Left ventricle myocardium inferior (tissue), 1 donor: Measurements from ENCODE around the gene PPARD. TPM values are rescaled to one million over a fixed set of nuclear protein-coding genes. Genes with fewer than 3 reads are reported as not detected.
A peak's percentile ranks its signal among the peaks of the same experiment; 100 is the strongest.

ENCODE experiments used
- DNase-seq: peaks from one replicate; pipeline ENCODE4 v3.0.0-alpha.2; 2020
- H3K27ac ChIP-seq: fragments of 200-600 bp; replicated peaks from 2 replicates; pipeline ENCODE4 v1.8.0; 2021
- H3K27me3 ChIP-seq: fragments of 200-600 bp; 2 replicates; pipeline ENCODE4 v1.8.0; 2021; ENCODE audit warnings: low read depth
- H3K36me3 ChIP-seq: fragments of 200-600 bp; 2 replicates; pipeline ENCODE4 v1.8.0; 2021
- H3K4me1 ChIP-seq: fragments of 200-600 bp; 2 replicates; pipeline ENCODE4 v1.8.0; 2021
- H3K4me3 ChIP-seq: fragments of 200-600 bp; 2 replicates; pipeline ENCODE4 v1.8.0; 2021; ENCODE audit warnings: mild to moderate bottlenecking, moderate library complexity
- H3K9me3 ChIP-seq: fragments of 200-600 bp; replicated peaks from 2 replicates; pipeline ENCODE4 v1.8.0; 2021
- intact Hi-C: fragments of 100-400 bp; cut with micrococcal nuclease; formaldehyde crosslinking; loops from one replicate; pipeline ENCODE4 v1.11.0; 2022
- total RNA-seq: library from RNA; stranded (reverse); fragmentation: NEBNext Ultra II Directional; extraction: Animal tissue kit (Norgen Biotek cat#: 25700); gene quantifications from one replicate; pipeline ENCODE4 v1.2.1, GENCODE V29; 2021
- TF ChIP-seq, protein P1 (sequence below): fragments of 200-600 bp; IDR thresholded peaks from 2 replicates; pipeline ENCODE4 v1.8.0; 2021; ENCODE audit warnings: antibody characterized with exemption, mild to moderate bottlenecking, borderline replicate concordance
- donor health status: DM: no; HTN: yes; CAD: no; lungs with severe emphysema.

Gene PPARD
- total RNA-seq, 1 donor from 2014 or later, result 14.9 TPM

DNA sequence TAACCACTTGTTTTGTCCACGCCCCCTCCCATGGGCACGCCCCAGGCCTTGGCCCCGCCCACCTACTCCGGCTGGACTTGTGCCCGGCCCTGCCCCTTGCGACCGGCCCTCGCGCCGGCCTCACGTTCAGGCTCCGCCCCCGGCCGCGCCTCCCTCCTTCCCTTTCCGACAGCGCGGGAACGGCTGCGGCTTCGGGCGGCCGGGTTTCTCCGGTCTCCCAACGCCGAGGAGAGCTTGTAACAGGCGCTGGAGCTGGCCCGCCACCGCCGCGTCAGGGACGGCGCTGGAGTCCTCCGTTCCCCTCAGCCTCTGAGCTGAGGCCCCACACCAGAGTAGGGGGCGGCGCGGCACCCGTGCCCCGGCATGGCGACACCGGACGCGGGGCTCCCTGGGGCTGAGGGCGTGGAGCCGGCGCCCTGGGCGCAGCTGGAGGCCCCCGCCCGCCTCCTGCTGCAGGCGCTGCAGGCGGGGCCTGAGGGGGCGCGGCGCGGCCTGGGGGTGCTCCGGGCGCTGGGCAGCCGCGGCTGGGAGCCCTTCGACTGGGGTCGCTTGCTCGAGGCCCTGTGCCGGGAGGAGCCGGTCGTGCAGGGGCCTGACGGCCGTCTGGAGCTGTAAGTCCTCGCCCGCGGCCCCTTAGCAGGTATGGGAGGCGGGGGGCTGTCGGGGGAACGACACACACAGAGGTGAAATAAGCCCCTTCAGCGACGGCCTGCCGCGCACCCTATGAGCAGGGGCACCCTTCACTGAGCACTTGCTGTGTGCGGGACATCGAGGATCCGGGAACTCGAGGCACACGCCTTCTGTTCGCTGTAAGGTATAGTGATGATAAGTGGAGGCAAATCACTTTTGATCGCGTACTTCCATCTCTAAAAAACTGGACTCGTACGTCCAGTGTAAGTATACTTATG, 110.1 kb downstream of the PPARD start, which contains the start of gene FANCE:
Gene FANCE, plus strand, starts transcription at position 156 of the 908 bp plus-strand sequence. Its CDS starts 208 bp downstream, at position 364.
- Histone ChIP-seq H3K36me3 (peaks cover 7% of the 10 kb centered on the region), H3K4me1 (peaks cover 41% of the 10 kb centered on the region), H3K27me3 (no peaks in the 10 kb centered on the region), H3K9me3 (no peaks in the 10 kb centered on the region), H3K4me3 (peak within 1 kb of the TSS; percentile 78), H3K27ac (peak within 1 kb of the TSS; percentile 87)
- intact Hi-C loops, result no loop called here
- DNase-seq, result peak; percentile 95
- TF ChIP-seq, protein P1, sequence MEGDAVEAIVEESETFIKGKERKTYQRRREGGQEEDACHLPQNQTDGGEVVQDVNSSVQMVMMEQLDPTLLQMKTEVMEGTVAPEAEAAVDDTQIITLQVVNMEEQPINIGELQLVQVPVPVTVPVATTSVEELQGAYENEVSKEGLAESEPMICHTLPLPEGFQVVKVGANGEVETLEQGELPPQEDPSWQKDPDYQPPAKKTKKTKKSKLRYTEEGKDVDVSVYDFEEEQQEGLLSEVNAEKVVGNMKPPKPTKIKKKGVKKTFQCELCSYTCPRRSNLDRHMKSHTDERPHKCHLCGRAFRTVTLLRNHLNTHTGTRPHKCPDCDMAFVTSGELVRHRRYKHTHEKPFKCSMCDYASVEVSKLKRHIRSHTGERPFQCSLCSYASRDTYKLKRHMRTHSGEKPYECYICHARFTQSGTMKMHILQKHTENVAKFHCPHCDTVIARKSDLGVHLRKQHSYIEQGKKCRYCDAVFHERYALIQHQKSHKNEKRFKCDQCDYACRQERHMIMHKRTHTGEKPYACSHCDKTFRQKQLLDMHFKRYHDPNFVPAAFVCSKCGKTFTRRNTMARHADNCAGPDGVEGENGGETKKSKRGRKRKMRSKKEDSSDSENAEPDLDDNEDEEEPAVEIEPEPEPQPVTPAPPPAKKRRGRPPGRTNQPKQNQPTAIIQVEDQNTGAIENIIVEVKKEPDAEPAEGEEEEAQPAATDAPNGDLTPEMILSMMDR, result no peak

DNA sequence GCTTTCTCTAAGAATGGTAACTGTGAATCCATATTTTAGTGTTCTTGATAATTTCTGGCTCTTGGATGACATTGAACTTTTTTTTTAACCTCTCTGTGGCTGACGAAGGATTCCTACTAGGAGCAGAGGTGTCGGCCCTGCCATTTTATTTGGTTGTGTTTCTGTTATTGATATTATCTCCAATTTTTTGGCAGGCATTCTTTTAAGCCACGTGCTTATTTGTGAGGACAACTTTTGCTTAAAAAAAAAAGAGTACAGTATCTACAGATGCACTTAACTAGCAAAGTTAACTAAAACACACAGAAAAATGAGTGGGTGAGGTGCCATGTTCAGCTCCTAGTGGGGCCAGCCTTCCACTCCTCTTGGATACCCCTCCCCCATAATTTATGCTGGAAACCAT, 110.9 kb downstream of the PPARD start:
- DNase-seq, result no peak
- H3K27ac ChIP-seq, result peak overlapping the region; percentile 87
- TF ChIP-seq, protein P1, result no peak
- intact Hi-C loops, result no loop called here
- H3K9me3 ChIP-seq, result no peaks in the 10 kb centered on the region
- H3K36me3 ChIP-seq, result peaks cover 7% of the 10 kb centered on the region
- H3K4me3 ChIP-seq, result peak overlapping the region; percentile 78
- no peaks in the 10 kb centered on the region for H3K27me3 ChIP-seq
- H3K4me1 ChIP-seq, result peaks cover 41% of the 10 kb centered on the region

DNA sequence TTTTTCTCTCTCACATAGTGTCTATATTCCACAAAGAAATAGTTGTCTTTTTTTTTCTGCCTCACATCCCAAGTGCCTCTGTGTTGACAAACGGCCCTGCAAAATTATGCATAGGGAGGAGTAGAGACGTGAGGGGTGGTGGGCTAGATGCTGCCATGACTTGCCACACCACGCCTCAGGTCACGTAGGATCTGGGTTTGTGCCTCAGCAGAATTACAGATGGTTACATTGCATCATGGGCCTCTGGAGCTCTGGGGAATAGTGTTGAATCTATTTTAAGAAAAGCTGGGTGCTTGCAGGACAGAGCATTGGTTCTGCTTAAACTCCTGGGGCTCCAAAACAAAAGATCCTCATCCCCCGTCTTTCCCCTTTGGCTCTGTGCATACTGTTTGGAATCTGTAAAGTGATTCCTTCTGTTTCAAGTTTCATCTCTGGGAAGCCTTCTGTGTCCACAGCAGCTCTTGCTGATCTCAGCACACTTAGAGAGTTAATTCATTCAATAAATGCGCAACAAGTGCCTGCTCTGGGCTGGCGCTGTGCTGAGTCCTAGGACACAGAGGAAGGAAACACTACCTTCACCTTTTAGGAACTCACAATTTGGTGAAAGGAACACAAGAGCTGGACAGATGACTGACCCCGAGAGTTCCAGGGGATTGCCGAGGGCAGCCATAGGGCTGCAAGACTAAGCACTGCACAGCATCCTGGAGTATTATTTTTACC, 112.2 kb downstream of the PPARD start:
- TF ChIP-seq, protein P1, result no peak

DNA sequence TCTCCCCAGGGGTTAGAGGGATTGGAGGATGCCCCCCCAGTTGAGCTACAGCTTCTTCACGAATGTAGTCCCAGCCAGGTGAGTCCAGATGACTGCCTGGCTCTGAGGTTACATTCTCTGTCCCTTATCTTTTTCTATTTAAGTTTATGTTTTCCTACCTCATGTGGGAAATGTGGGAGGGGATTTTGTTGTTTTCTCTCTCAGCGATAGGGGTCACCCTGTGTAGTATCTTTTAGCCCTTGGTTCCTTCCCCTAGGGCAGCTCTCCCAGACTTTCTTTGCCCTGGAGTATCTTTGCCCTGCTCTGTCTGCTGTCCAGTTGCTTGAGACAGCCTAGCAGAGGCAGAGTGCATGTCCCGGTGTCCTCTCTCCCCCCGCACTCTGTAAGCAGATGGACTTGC, 115.5 kb downstream of the PPARD start:
- TF ChIP-seq, protein P1, result no peak
- Histone ChIP-seq H3K36me3 (peaks cover 28% of the 10 kb centered on the region), H3K4me1 (peaks cover 24% of the 10 kb centered on the region), H3K27ac (no peak overlapping the region), H3K9me3 (no peaks in the 10 kb centered on the region), H3K27me3 (no peaks in the 10 kb centered on the region), H3K4me3 (no peak overlapping the region)
- no peak for DNase-seq
- intact Hi-C loops, result no loop called here

More for the DNA sequence above, 112.2 kb downstream of the PPARD start:
- intact Hi-C loops, result no loop called here
- H3K9me3 ChIP-seq, result no peaks in the 10 kb centered on the region
- H3K27me3 ChIP-seq, result no peaks in the 10 kb centered on the region
- H3K36me3 ChIP-seq, result peaks cover 12% of the 10 kb centered on the region
- peak overlapping the region; percentile 51 for H3K27ac ChIP-seq
- peaks cover 41% of the 10 kb centered on the region for H3K4me1 ChIP-seq
- no peak for DNase-seq
- H3K4me3 ChIP-seq, result no peak overlapping the region

DNA sequence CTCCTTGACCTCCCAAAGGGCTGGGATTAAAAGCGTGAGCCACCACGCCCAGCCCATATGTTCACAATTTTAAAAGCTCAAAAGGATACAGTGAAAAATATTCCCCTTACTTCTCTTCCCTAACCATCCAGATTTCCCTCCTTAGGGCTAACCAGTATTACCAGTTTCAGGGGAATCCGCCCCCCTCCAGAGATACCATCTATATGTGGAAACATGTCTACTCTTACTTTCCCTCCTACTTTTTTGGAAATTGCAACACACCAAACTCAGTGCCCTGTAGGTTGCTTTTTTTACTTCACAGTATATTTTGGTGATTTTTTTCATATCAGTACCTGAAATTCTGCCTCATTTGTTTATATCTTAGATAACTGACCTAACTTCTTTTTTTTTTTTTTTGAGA, 118.9 kb downstream of the PPARD start:
- no peaks in the 10 kb centered on the region for H3K27me3 ChIP-seq
- no peak overlapping the region for H3K4me3 ChIP-seq
- no peak overlapping the region for H3K27ac ChIP-seq
- intact Hi-C loops, result no loop called here
- no peak for DNase-seq
- no peaks in the 10 kb centered on the region for H3K4me1 ChIP-seq
- TF ChIP-seq, protein P1, result no peak
- H3K9me3 ChIP-seq, result no peaks in the 10 kb centered on the region
- peaks cover 23% of the 10 kb centered on the region for H3K36me3 ChIP-seq
